Epithelial cell of proximal tubule (primary cell): ENCODE measurements around the gene PRR3. TPM values are rescaled to one million over a fixed set of nuclear protein-coding genes. Genes with fewer than 3 reads are reported as not detected.

Experiments
- DNase-seq: peaks from one replicate; pipeline ENCODE4 v3.0.0-alpha.2; 2011; ENCODE audit warnings: low read depth
- H3K4me3 ChIP-seq: 2 replicates; pipeline ENCODE4 v1.5.1; 2011; ENCODE audit warnings: low read depth, mild to moderate bottlenecking, low read length
- CTCF ChIP-seq: conservative IDR thresholded peaks from 2 replicates; pipeline ENCODE4 v1.5.1; 2012; ENCODE audit warnings: low read depth, mild to moderate bottlenecking, low read length
- total RNA-seq: library from RNA; depleted of rRNA; stranded (reverse); fragments of >200 nt; gene quantifications from 2 replicates; pipeline ENCODE4 v1.2.3, GENCODE V29; 2015

Gene PRR3
- total RNA-seq, 1 donor from 2014 or later = 4.6 TPM

- no peak for DNase-seq
- H3K4me3 ChIP-seq = no peak overlapping the region
- TF ChIP-seq CTCF = no peak
Observed at GRCh38 chr6:30603961-30604360, 46.9 kb downstream of the PRR3 start.

DNA sequence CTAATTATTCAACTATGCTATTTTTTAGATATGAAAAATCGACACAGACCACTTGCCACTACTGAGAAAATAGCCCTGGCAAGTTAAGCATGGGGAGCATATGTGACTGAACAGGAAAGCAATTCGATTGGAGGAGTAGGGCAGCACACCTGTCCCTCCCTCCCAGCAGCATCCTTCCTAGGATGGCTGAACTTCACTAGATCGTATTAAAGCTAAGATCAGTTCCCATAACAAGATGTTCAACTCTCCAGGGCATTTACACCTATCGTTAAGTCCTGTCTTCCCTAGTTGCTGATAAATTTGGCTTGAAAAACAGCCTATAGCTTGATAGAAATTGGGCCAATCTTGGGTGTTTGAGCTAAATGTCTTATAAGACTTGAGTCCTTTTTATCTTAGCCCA is 53.0 kb downstream of the PRR3 start:
- no peak for TF ChIP-seq CTCF
- no peak overlapping the region for H3K4me3 ChIP-seq
- no peak for DNase-seq

DNA sequence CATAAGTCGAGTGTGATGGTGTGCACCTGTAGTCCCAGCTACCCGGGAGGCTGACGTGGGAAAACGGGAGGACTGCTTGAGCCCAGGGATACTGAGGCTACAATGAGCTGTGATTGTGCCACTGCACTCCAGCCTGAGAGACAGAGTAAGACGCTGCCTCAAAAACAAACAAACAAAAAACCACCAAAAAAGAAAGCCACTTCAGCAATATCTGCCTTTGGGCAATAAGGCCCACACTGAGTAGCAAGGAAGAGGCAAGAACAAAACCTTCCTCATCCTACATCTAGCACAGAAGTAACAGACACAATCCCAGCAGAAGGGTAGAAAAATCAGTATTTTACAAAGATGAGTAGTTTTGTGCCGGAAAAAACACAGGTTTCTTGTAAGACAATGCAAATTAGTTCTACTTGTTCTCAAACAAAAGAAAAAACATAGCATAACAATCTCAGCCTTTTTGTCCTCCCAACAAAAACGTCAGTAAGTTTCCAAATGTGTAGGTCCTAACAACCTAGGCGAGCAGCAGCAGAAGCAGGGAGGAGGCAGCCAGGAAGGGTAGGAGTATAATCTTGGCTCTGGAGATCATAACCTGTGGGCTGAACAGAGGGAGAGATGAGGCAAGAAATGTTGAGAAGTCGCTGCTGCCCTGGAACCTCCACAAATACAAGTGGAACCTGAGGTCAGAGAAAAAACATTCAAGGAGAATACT is 54.2 kb downstream of the PRR3 start:
- DNase-seq = no peak
- no peak for TF ChIP-seq CTCF
- no peak overlapping the region for H3K4me3 ChIP-seq

DNA sequence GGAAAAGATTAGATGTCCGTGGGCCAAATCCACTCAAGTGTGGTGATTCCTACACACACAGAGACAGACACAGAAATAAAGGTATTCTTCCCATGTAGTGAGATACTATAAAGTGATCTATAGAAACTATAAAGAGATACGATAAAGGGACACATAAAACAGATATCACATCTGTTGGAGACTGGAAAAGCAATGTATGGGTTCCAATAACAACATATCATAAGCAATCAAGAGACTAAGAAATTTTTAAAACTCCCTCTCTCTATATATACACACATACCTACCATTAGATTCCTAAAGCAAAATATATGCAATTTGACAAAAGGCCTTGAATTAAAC is 54.7 kb downstream of the PRR3 start:
- TF ChIP-seq CTCF = no peak
- H3K4me3 ChIP-seq = no peak overlapping the region
- DNase-seq = no peak

- peak; percentile 51 for TF ChIP-seq CTCF
- H3K4me3 ChIP-seq = no peak overlapping the region
- no peak for DNase-seq
Observed at GRCh38 chr6:30612213-30612612, 55.1 kb downstream of the PRR3 start.

DNA sequence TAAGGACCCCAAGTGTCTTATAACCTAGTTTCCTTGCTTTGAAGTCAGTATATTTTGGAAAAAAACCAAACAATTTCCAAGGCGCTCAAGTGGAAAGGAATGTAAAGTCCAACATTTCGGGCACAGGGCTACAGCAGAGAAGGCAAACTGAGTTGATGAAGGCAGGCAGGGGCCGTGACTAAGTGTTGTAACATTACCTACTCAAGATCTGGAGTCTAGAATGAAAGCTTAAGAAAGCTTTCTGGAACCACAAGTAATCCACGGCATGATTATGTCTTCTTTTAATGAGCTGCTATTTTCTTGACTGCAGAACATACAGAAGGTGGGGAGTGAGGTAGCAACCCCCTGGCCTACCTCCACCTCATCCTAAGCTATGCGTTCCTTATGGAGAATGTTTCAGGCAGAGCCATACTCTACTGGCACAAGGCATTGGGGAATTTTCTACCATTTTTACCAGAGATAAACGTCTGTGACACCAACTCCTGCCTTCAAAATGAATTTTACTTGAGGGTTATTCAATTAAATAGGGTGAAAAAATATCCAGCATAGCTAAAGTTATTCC is 55.7 kb downstream of the PRR3 start:
- TF ChIP-seq CTCF = no peak
- H3K4me3 ChIP-seq = no peak overlapping the region
- no peak for DNase-seq

Other genes with a start within 250 kb of the PRR3 start
- gene TRIM39, start 230.4 kb upstream of the PRR3 start, total RNA-seq = 9.8 and 14.2 TPM in 2 replicates
- gene RPP21, start 212.1 kb upstream of the PRR3 start, total RNA-seq = 85.1 and 99.0 TPM in 2 replicates
- gene HLA-E, start 67.8 kb upstream of the PRR3 start, total RNA-seq = 56.9 and 93.3 TPM in 2 replicates
- 46.1 and 46.3 TPM in 2 replicates for gene GNL1, start 806 bp upstream of the PRR3 start, total RNA-seq
- 49.0 and 70.5 TPM in 2 replicates for gene ABCF1, start 14.1 kb downstream of the PRR3 start, total RNA-seq
- gene PPP1R10, start 59.9 kb downstream of the PRR3 start, total RNA-seq = 19.6 and 25.8 TPM in 2 replicates
- gene MRPS18B, start 60.5 kb downstream of the PRR3 start, total RNA-seq = 65.8 and 87.4 TPM in 2 replicates
- 6.2 and 8.9 TPM in 2 replicates for gene ATAT1, start 69.6 kb downstream of the PRR3 start, total RNA-seq
- 4.6 and 10.5 TPM in 2 replicates for gene C6orf136, start 89.8 kb downstream of the PRR3 start, total RNA-seq
- gene DHX16, start 115.7 kb downstream of the PRR3 start, total RNA-seq = 41.5 and 52.0 TPM in 2 replicates
- 66.5 and 77.3 TPM in 2 replicates for gene PPP1R18, start 129.3 kb downstream of the PRR3 start, total RNA-seq
- gene NRM, start 133.7 kb downstream of the PRR3 start, total RNA-seq = 20.4 and 22.5 TPM in 2 replicates
- gene MDC1, start 160.0 kb downstream of the PRR3 start, total RNA-seq = 11.4 and 20.7 TPM in 2 replicates
- 1,157 and 1,940 TPM in 2 replicates for gene TUBB, start 163.1 kb downstream of the PRR3 start, total RNA-seq
- gene FLOT1, start 185.4 kb downstream of the PRR3 start, total RNA-seq = 91.7 and 100 TPM in 2 replicates
- 336 and 354 TPM in 2 replicates for gene IER3, start 187.3 kb downstream of the PRR3 start, total RNA-seq